Calu3 (cell line): ENCODE results near the gene CCAR1. TPM values are rescaled to one million over a fixed set of nuclear protein-coding genes. Genes with fewer than 3 reads are reported as not detected.
"Not testable (repeated sequence)": the region's sequence is repeated elsewhere in the genome, so short reads cannot be mapped to it uniquely, and the experiment has no call there.

Experiments
- BruUV-seq: library from RNA; stranded (reverse); fragments of 400-500 nt; replicated peaks from 2 replicates; lab custom pipeline; 2021; lab: Mats Ljungman, UMichigan
- CTCF ChIA-PET: fragments of 300-600 bp; sonication (Branson Sonifier 250); formaldehyde crosslinking; loops from one replicate; lab custom pipeline; 2022; ENCODE audit warnings: antibody characterized with exemption; lab: Charles Lee
- DNase-seq: peaks from one replicate; pipeline ENCODE4 v3.0.0; 2022
- H3K27ac Mint-ChIP-seq: one replicate; pipeline ENCODE4 v1.8.0; 2022; ENCODE audit warnings: mixed read lengths; ENCODE audit not compliant: unreplicated experiment
- H3K27me3 Mint-ChIP-seq: one replicate; pipeline ENCODE4 v1.8.0; 2022; ENCODE audit warnings: mixed read lengths; ENCODE audit not compliant: unreplicated experiment
- H3K36me3 Mint-ChIP-seq: one replicate; pipeline ENCODE4 v1.8.0; 2022; ENCODE audit warnings: mild to moderate bottlenecking, moderate library complexity, mixed read lengths; ENCODE audit not compliant: insufficient read depth, unreplicated experiment
- H3K4me1 Mint-ChIP-seq: one replicate; pipeline ENCODE4 v1.8.0; 2022; ENCODE audit warnings: mild to moderate bottlenecking, low read depth, mixed read lengths; ENCODE audit not compliant: unreplicated experiment
- H3K4me3 Mint-ChIP-seq: one replicate; pipeline ENCODE4 v1.8.0; 2022; ENCODE audit warnings: mild to moderate bottlenecking, low read depth, moderate library complexity, mixed read lengths; ENCODE audit not compliant: unreplicated experiment
- H3K9me3 Mint-ChIP-seq: one replicate; pipeline ENCODE4 v1.8.0; 2022; ENCODE audit warnings: low read depth, mixed read lengths; ENCODE audit not compliant: unreplicated experiment
- CTCF ChIP-seq: fragments of 200-600 bp; IDR thresholded peaks from one replicate; pipeline ENCODE4 v1.8.0; 2022; ENCODE audit warnings: antibody characterized with exemption; ENCODE audit not compliant: unreplicated experiment
- intact Hi-C: fragments of 100-400 bp; cut with micrococcal nuclease; formaldehyde crosslinking; loops from one replicate; pipeline ENCODE4 v1.10.0; 2022; ENCODE audit not compliant: unreplicated experiment
- total RNA-seq: library from RNA; stranded (reverse); gene quantifications from 2 replicates; pipeline ENCODE4 v1.2.3, GENCODE V29; 2022

Gene CCAR1
- total RNA-seq, 1 experiment from 2014 or later = 105 TPM

- no peak for DNase-seq
- no peak for TF ChIP-seq CTCF
- no peaks in the 10 kb centered on the region for H3K9me3 Mint-ChIP-seq
- H3K4me3 Mint-ChIP-seq = no peak overlapping the region
- CTCF ChIA-PET = no interaction called here
- intact Hi-C loops = no loop called here
- H3K27me3 Mint-ChIP-seq = no peaks in the 10 kb centered on the region
- BruUV-seq = no TSS peak
- H3K36me3 Mint-ChIP-seq = peaks cover 67% of the 10 kb centered on the region
- no peaks in the 10 kb centered on the region for H3K4me1 Mint-ChIP-seq
- H3K27ac Mint-ChIP-seq = no peak overlapping the region
These were observed 13.3 kb downstream of the CCAR1 start for GRCh38 chr10:68734349-68734748.

GRCh38 chr10:68735119-68735518 lies 14.1 kb downstream of the CCAR1 start:
- Mint-ChIP-seq H3K9me3 (no peaks in the 10 kb centered on the region), H3K27me3 (no peaks in the 10 kb centered on the region), H3K27ac (no peak overlapping the region), H3K4me3 (no peak overlapping the region), H3K36me3 (peaks cover 63% of the 10 kb centered on the region), H3K4me1 (no peaks in the 10 kb centered on the region)
- intact Hi-C loops = no loop called here
- BruUV-seq = no TSS peak
- no peak for DNase-seq
- TF ChIP-seq CTCF = no peak
- CTCF ChIA-PET = no interaction called here

GRCh38 chr10:68735739-68736138 lies 14.7 kb downstream of the CCAR1 start:
- intact Hi-C loops, H3K27ac Mint-ChIP-seq, H3K9me3 Mint-ChIP-seq, BruUV-seq, H3K4me1 Mint-ChIP-seq, CTCF ChIA-PET, H3K27me3 Mint-ChIP-seq, H3K4me3 Mint-ChIP-seq, DNase-seq: not testable (repeated sequence)
- H3K36me3 Mint-ChIP-seq = peaks cover 63% of the 10 kb centered on the region

GRCh38 chr10:68740676-68741075 lies 19.6 kb downstream of the CCAR1 start:
- H3K27me3 Mint-ChIP-seq, BruUV-seq, DNase-seq, H3K27ac Mint-ChIP-seq, CTCF ChIA-PET, H3K4me3 Mint-ChIP-seq, intact Hi-C loops, H3K9me3 Mint-ChIP-seq, H3K4me1 Mint-ChIP-seq: not testable (repeated sequence)
- peaks cover 63% of the 10 kb centered on the region for H3K36me3 Mint-ChIP-seq

- intact Hi-C loops = no loop called here
- no peaks in the 10 kb centered on the region for H3K4me1 Mint-ChIP-seq
- no TSS peak for BruUV-seq
- no peak for DNase-seq
- no peak for TF ChIP-seq CTCF
- CTCF ChIA-PET = no interaction called here
- H3K9me3 Mint-ChIP-seq = no peaks in the 10 kb centered on the region
- H3K27me3 Mint-ChIP-seq = no peaks in the 10 kb centered on the region
- no peak overlapping the region for H3K27ac Mint-ChIP-seq
- no peak overlapping the region for H3K4me3 Mint-ChIP-seq
- peaks cover 63% of the 10 kb centered on the region for H3K36me3 Mint-ChIP-seq
These were observed 21.4 kb downstream of the CCAR1 start for GRCh38 chr10:68742397-68742796.
